SU-DHL-6 (cell line): ENCODE measurements around the gene RPS27A.

Source experiments
- CTCF ChIP-seq: fragments of 200-600 bp; sonication (generic); IDR thresholded peaks from one replicate; pipeline ENCODE4 v1.5.1; 2017; ENCODE audit warnings: antibody characterized with exemption, mild to moderate bottlenecking, low read length, moderate library complexity; ENCODE audit not compliant: insufficient read depth, poor library complexity, severe bottlenecking
- EZH2phosphoT487 ChIP-seq: fragments of 200-600 bp; sonication (generic), shearing (Covaris generic); conservative IDR thresholded peaks from 2 replicates; pipeline ENCODE4 v1.6.1; 2018; ENCODE audit warnings: mild to moderate bottlenecking, antibody characterized with exemption, low read length, moderate library complexity, mixed read lengths

GRCh38 chr2:55232084-55232862 lies at the start of gene RPS27A, which contains the start of gene CLHC1:
- no peak for TF ChIP-seq CTCF
- TF ChIP-seq EZH2phosphoT487, result no peak
